HFF-Myc (cell line): ENCODE data around the gene GTF3C4.

ENCODE experiments used
- DNase-seq: peaks from one replicate; pipeline ENCODE4 v3.0.0-alpha.2; 2011; ENCODE audit warnings: low read depth; ENCODE audit errors: extremely low read depth
- H3K4me3 ChIP-seq: replicated peaks from 2 replicates; pipeline ENCODE4 v1.5.1; 2011; ENCODE audit warnings: low read depth, mild to moderate bottlenecking, control low read depth, low read length
- TF ChIP-seq, protein P1 (sequence below): IDR thresholded peaks from 2 replicates; pipeline ENCODE4 v1.5.1; 2012; ENCODE audit warnings: mild to moderate bottlenecking, low read depth, low read length, control low read depth; ENCODE audit errors: missing control alignments

Gene GTF3C4

DNA sequence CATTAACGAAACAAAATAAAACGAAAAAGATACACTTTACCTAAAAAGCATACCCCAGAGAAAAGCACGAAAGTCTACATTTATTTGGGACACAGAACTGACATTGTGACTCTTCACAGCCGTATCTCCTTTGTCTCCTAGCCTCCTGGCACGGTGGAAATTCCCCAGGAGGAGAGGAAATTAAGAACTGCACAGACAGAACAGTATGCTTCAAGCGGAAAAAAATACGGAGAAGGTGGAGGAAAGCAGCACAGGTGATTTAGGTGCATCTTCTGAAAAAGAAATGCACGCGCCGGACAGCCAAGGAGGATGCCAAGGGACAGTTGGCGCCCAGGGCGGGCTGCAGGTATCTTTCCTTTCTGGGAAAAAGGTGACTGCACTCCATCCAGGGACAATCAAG, 32.5 kb upstream of the GTF3C4 start:
- no peak overlapping the region for H3K4me3 ChIP-seq
- TF ChIP-seq, protein P1, sequence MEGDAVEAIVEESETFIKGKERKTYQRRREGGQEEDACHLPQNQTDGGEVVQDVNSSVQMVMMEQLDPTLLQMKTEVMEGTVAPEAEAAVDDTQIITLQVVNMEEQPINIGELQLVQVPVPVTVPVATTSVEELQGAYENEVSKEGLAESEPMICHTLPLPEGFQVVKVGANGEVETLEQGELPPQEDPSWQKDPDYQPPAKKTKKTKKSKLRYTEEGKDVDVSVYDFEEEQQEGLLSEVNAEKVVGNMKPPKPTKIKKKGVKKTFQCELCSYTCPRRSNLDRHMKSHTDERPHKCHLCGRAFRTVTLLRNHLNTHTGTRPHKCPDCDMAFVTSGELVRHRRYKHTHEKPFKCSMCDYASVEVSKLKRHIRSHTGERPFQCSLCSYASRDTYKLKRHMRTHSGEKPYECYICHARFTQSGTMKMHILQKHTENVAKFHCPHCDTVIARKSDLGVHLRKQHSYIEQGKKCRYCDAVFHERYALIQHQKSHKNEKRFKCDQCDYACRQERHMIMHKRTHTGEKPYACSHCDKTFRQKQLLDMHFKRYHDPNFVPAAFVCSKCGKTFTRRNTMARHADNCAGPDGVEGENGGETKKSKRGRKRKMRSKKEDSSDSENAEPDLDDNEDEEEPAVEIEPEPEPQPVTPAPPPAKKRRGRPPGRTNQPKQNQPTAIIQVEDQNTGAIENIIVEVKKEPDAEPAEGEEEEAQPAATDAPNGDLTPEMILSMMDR, result no peak
- no peak for DNase-seq

DNA sequence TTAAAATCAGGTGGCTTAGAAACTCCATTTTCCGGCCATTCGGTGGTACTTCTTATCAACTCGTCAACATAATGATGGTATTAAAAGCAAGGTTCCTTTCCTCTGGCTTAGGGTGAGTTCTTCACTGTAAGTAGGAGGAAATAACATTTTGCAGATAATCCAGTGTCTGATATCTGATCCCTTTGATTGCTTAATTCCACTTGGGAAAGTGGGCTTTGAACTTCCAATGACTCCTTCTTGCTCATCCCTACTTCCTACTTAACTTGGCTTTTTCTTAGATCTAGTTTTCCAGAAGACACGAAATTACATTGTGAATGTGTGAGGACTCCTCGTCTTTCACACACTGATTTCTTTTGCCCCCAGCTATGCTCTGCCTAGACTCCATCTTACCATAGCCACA, 32.0 kb upstream of the GTF3C4 start:
- TF ChIP-seq, protein P1, result no peak
- no peak for DNase-seq

DNA sequence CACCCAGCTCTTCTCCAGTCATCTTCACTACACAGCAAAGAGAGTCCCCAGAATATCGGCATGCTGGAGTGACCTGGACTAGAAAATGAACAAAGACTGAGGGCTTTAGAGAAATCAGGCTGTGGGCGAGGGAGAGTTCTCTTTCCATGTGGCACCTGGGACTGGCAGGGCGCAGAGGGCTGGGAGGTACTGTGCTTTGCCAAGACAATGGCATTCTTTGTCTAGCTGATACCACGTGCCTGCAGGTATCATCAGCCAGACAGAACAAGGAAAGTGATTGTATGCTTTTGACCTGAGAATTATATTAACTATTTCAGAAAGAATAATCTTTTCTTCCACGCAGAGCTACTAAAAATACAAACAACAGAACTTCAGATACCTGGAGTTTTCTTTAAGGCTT, 30.9 kb upstream of the GTF3C4 start:
- TF ChIP-seq, protein P1, result no peak
- no peak overlapping the region for H3K4me3 ChIP-seq
- DNase-seq, result no peak

More for the DNA sequence above, 32.0 kb upstream of the GTF3C4 start:
- H3K4me3 ChIP-seq, result no peak overlapping the region

DNA sequence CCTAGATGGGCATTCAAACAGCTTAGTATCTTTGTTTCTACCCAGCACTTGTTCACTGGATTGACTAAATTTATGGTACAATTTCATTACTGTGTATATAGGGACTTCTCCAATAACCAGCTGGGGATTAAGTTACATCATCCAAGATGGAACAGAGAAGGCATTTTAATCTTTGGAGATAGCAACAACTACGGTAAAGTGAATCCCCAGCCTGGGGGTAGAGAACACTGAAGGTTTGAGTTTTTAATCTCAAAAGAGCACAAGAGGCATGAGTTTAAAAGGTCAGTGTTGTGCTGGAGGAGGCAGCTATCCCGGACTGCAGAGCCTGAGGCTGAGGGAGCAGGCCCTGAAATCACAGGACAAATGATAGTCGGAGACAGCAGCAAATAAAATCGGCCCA, 29.0 kb upstream of the GTF3C4 start:
- DNase-seq, result no peak
- TF ChIP-seq, protein P1, result no peak
- no peak overlapping the region for H3K4me3 ChIP-seq

DNA sequence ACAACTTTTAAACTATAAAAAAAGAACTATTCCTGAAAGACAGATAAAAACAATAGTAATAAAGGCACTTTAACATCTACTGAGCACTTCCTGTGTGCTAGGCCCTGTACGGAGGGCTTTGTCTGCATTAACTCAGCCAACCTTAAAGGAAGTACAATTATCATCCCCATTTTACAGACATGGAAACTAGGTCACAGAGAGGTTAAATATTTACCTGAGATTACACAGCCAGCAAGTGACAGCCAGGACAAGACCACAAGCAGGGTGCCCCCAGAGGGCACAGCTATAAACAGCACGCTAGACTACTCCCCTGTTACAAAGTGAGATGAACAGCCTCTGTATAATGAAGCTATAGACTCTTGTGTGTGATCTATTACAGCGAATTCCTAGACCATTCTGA, 26.0 kb upstream of the GTF3C4 start:
- DNase-seq, result no peak
- TF ChIP-seq, protein P1, result no peak
- H3K4me3 ChIP-seq, result no peak overlapping the region

DNA sequence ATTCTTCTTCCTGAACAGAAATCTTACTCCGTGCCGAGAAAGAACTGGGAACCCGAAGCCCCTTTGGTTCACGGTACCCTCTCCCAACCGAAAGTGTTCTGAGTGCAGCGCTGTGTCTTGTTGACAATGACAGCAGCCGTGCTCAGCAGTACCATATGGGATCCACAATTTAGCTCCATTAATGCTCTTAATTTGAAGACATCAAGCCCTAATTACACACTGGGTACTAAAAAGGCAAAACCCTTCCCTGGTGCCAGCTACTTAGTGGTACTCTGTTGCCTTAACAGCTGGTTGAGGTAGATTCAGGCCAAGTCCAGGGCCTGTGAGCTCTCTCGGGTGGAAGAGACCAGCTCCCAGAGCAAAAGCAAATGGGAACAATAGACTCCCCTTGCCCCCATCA, 25.0 kb upstream of the GTF3C4 start:
- no peak for DNase-seq
- no peak overlapping the region for H3K4me3 ChIP-seq
- TF ChIP-seq, protein P1, result no peak

DNA sequence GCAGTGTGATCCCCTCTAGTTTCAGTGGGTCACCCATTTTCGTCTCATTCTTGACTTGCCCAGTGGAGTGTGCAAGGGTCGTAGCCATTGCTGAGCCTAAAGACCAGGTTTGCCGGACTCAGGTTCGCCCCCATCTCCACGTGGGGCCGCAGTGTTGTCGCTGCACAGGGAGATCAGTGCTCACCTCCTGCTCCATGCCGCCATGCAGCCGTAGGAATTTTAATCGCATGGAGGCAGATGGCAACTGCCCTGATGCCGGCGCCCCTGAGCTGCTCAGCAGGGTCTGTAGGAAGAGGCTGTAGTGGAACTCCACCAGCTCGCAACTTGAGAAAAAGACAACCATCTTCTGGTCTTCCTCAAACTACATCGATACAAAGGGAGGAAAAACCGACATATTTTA, 24.6 kb upstream of the GTF3C4 start:
- TF ChIP-seq, protein P1, result no peak

More for the DNA sequence above, 24.6 kb upstream of the GTF3C4 start:
- H3K4me3 ChIP-seq, result no peak overlapping the region
- DNase-seq, result no peak
